ENCODE data around the gene SPDEF. TPM values are rescaled to one million over a fixed set of nuclear protein-coding genes. Genes with fewer than 3 reads are reported as not detected.

SPDEF gene
- total RNA-seq, 1 donor from 2014 or later, result 5.0 TPM

DNA sequence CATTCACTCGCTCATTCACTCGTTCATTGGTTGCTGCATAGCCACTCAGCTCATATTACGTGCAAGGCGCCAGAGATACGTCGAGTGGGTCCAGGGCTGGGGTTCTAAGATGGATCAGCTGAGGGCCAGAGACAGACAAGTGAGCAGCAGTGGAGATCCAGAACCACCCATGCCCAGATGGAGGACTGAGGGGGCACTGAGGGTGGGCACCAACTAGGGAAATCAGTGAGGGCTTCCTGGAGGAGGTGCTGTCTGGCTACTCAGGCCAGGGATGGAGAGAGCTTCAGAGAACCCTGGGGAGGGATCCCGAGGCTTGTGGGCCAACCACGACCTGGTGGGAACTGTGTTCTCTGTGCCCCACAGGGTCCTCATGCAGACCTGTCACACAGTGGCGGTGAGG, 364 bp upstream of the SPDEF start:
- no peak for TF ChIP-seq CTCF (IDR thresholded peaks at IDR 0.05; ENCODE audit: insufficient read depth, low read length, severe bottlenecking)
- no peaks in the 10 kb centered on the region for H3K36me3 ChIP-seq (ENCODE audit: control insufficient read depth, insufficient read depth, low read length)
- DNase-seq (ENCODE audit: low read depth) (no peak), FAIRE-seq (no peak)
- H3K4me3 ChIP-seq (ENCODE audit: low read depth, low read length), result no peak overlapping the region
- H3K27me3 ChIP-seq (ENCODE audit: control insufficient read depth, insufficient read depth, low read length), result no peaks in the 10 kb centered on the region

- no peaks in the 10 kb centered on the region for H3K27me3 ChIP-seq (ENCODE audit: control insufficient read depth, insufficient read depth, low read length)
- FAIRE-seq (no peak), DNase-seq (ENCODE audit: low read depth) (no peak)
- peak overlapping the region; percentile 34 for H3K4me3 ChIP-seq (ENCODE audit: low read depth, low read length)
- TF ChIP-seq CTCF (IDR thresholded peaks at IDR 0.05; ENCODE audit: insufficient read depth, low read length, severe bottlenecking), result no peak
- no peaks in the 10 kb centered on the region for H3K36me3 ChIP-seq (ENCODE audit: control insufficient read depth, insufficient read depth, low read length)
These were observed 801 bp downstream of the SPDEF start for GRCh38 chr6:34555328-34555727.

DNA sequence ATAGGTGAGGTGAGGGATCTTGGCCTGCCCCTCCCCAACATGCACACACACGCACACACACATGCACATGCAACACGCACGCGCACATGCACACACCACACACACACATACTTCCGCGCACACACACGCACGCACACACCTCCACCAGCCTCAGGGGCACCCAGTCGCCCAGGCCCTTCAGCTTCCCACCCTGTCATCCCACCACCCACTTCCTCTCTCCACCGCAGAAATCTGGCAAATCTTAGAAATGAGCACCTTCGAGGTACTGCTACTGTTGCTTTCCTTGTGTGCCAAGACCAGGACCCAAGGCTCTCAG, 1.2 kb downstream of the SPDEF start:
- H3K27me3 ChIP-seq (ENCODE audit: control insufficient read depth, insufficient read depth, low read length), result no peaks in the 10 kb centered on the region
- FAIRE-seq (peak; percentile 97), DNase-seq (ENCODE audit: low read depth) (no peak)
- no peak for TF ChIP-seq CTCF (IDR thresholded peaks at IDR 0.05; ENCODE audit: insufficient read depth, low read length, severe bottlenecking)
- H3K36me3 ChIP-seq (ENCODE audit: control insufficient read depth, insufficient read depth, low read length), result no peaks in the 10 kb centered on the region
- peak overlapping the region; percentile 34 for H3K4me3 ChIP-seq (ENCODE audit: low read depth, low read length)

- H3K27me3 ChIP-seq (ENCODE audit: control insufficient read depth, insufficient read depth, low read length), result no peaks in the 10 kb centered on the region
- peak overlapping the region; percentile 34 for H3K4me3 ChIP-seq (ENCODE audit: low read depth, low read length)
- FAIRE-seq (no peak), DNase-seq (ENCODE audit: low read depth) (peak; percentile 74)
- TF ChIP-seq CTCF (IDR thresholded peaks at IDR 0.05; ENCODE audit: insufficient read depth, low read length, severe bottlenecking), result no peak
- H3K36me3 ChIP-seq (ENCODE audit: control insufficient read depth, insufficient read depth, low read length), result no peaks in the 10 kb centered on the region
These were observed 1.7 kb downstream of the SPDEF start for GRCh38 chr6:34554291-34555006.

GRCh38 chr6:34553750-34554149, 2.4 kb downstream of the SPDEF start:
- DNase-seq (ENCODE audit: low read depth) (no peak), FAIRE-seq (no peak)
- H3K36me3 ChIP-seq (ENCODE audit: control insufficient read depth, insufficient read depth, low read length), result no peaks in the 10 kb centered on the region

More at GRCh38 chr6:34553750-34554149, 2.4 kb downstream of the SPDEF start:
- Histone ChIP-seq H3K27me3 (ENCODE audit: control insufficient read depth, insufficient read depth, low read length) (no peaks in the 10 kb centered on the region), H3K4me3 (ENCODE audit: low read depth, low read length) (no peak overlapping the region)
- TF ChIP-seq CTCF (IDR thresholded peaks at IDR 0.05; ENCODE audit: insufficient read depth, low read length, severe bottlenecking), result no peak

All from bronchial epithelial cell (primary cell).